ENCODE data around the gene GALNT2.

Gene GALNT2

DNA sequence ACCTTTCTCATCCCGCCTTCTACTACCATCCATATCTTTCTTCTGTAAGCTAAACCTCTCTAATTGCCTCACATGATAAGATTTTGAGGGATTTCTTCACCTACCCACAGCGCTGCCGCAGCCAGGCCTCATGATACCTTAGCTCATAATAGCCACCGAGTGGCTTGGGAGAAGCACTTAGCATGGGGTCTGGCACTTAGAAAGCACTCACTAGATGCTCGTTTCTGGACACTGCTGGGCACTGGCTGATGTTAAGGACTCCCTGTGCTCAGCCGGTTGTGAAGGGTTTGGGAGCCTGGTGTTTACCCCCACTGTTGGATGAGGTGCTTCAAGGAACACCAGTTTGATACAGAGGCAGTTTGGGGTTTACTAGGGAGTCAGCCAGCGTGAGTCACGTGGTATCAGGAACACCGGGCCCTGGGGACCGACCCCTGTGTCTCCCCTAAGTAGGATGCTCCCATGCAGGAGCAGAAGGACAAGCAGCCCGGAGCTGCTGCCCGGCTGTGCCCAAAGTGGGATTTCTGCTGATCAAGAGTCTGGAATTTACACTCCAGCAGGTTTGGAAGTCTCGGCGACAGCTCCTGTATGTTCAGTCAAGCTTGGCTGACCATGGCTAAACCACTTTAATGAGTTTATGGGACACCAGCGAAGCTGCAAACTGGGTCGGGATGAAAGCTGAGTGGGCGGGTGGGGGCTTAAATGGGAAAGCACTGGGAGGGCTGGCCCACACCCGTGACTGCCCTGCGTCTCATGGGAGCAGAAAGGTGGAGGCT is 63.3 kb downstream of the GALNT2 start:
- TF ChIP-seq SIN3A (IDR thresholded peaks at IDR 0.05; ENCODE audit: borderline replicate concordance, insufficient read depth, low read length): no peak
- TF ChIP-seq TAF1 (IDR thresholded peaks at IDR 0.05; ENCODE audit: borderline replicate concordance, insufficient read depth, low read length): no peak

DNA sequence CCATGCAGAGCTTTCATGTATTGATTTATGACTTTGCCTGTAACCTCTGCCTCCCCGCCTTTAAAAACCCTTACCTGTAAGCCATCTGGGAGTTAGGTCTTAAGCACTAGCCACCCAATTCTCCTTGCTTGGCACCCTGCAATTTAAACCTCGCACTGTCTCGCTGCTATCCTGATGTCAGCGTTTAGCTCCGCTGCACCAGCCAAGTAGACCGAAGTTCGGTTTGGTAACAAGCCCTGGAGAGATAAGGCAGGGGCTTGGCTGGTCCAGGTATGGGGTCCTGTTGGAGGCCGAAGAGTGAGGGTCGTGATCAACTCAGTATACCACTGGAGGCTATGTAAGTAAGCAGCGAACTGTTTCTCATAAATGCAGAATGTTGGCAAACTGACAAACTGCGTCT is 64.4 kb downstream of the GALNT2 start:
- TF ChIP-seq SIN3A (IDR thresholded peaks at IDR 0.05; ENCODE audit: borderline replicate concordance, insufficient read depth, low read length): no peak
- TF ChIP-seq TAF1 (IDR thresholded peaks at IDR 0.05; ENCODE audit: borderline replicate concordance, insufficient read depth, low read length): no peak

DNA sequence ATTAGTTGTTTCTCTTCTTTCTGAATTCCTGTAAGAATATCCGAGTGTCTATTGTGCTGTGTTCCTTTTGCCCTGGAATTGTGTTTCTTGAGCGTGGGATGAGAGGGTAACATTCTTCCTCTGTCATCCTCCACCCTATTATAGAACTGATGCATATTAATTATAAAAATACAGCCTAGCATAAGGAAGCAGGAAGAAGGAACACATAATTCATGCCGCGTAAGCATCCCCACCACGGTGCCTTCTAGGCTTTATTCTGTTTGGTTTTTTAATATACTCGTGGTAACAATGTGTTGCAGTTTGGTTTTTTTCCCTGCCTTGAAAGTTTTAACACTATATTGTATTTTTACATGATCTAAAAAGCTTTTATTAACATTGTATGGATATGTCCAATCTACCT is 65.7 kb downstream of the GALNT2 start:
- TF ChIP-seq, protein P1, sequence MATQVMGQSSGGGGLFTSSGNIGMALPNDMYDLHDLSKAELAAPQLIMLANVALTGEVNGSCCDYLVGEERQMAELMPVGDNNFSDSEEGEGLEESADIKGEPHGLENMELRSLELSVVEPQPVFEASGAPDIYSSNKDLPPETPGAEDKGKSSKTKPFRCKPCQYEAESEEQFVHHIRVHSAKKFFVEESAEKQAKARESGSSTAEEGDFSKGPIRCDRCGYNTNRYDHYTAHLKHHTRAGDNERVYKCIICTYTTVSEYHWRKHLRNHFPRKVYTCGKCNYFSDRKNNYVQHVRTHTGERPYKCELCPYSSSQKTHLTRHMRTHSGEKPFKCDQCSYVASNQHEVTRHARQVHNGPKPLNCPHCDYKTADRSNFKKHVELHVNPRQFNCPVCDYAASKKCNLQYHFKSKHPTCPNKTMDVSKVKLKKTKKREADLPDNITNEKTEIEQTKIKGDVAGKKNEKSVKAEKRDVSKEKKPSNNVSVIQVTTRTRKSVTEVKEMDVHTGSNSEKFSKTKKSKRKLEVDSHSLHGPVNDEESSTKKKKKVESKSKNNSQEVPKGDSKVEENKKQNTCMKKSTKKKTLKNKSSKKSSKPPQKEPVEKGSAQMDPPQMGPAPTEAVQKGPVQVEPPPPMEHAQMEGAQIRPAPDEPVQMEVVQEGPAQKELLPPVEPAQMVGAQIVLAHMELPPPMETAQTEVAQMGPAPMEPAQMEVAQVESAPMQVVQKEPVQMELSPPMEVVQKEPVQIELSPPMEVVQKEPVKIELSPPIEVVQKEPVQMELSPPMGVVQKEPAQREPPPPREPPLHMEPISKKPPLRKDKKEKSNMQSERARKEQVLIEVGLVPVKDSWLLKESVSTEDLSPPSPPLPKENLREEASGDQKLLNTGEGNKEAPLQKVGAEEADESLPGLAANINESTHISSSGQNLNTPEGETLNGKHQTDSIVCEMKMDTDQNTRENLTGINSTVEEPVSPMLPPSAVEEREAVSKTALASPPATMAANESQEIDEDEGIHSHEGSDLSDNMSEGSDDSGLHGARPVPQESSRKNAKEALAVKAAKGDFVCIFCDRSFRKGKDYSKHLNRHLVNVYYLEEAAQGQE (IDR thresholded peaks at IDR 0.05; ENCODE audit: insufficient read depth in 1 of 2, low read depth in 2 of 2, low read length in 2 of 2): no peak
- TF ChIP-seq POLR2AphosphoS5 (IDR thresholded peaks at IDR 0.05; ENCODE audit: low read depth, low read length) (no peak), TAF1 (IDR thresholded peaks at IDR 0.05; ENCODE audit: borderline replicate concordance, insufficient read depth, low read length) (no peak), SIN3A (IDR thresholded peaks at IDR 0.05; ENCODE audit: borderline replicate concordance, insufficient read depth, low read length) (no peak), FOXP2 (optimal IDR thresholded peaks at IDR 0.05; ENCODE audit: borderline replicate concordance, extremely low read depth, extremely low read length, insufficient read depth) (no peak)

DNA sequence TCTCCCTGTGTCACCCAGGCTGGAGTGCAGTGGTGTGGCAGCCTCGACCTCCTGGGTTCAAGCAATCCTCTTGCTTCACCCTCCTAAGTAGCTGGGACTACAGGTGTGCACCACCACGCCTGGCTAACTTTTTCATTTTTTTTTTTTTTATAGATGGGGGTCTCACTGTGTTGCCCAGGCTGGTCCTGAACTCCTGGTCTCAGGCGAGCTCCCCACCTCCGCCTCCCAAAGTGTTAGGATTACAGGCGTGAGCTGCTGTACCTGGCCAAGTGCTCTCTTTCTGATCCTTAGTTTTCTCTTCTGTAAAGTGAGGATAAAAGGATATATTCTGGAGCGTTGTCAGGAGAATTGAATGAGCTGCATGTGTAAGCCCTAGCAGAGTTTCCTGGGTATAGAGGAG is 68.7 kb downstream of the GALNT2 start:
- no peak for TF ChIP-seq SIN3A (IDR thresholded peaks at IDR 0.05; ENCODE audit: borderline replicate concordance, insufficient read depth, low read length)
- TF ChIP-seq POLR2AphosphoS5 (IDR thresholded peaks at IDR 0.05; ENCODE audit: low read depth, low read length): no peak
- TF ChIP-seq, protein P1 (IDR thresholded peaks at IDR 0.05; ENCODE audit: insufficient read depth in 1 of 2, low read depth in 2 of 2, low read length in 2 of 2): no peak
- TF ChIP-seq FOXP2 (optimal IDR thresholded peaks at IDR 0.05; ENCODE audit: borderline replicate concordance, extremely low read depth, extremely low read length, insufficient read depth): no peak

DNA sequence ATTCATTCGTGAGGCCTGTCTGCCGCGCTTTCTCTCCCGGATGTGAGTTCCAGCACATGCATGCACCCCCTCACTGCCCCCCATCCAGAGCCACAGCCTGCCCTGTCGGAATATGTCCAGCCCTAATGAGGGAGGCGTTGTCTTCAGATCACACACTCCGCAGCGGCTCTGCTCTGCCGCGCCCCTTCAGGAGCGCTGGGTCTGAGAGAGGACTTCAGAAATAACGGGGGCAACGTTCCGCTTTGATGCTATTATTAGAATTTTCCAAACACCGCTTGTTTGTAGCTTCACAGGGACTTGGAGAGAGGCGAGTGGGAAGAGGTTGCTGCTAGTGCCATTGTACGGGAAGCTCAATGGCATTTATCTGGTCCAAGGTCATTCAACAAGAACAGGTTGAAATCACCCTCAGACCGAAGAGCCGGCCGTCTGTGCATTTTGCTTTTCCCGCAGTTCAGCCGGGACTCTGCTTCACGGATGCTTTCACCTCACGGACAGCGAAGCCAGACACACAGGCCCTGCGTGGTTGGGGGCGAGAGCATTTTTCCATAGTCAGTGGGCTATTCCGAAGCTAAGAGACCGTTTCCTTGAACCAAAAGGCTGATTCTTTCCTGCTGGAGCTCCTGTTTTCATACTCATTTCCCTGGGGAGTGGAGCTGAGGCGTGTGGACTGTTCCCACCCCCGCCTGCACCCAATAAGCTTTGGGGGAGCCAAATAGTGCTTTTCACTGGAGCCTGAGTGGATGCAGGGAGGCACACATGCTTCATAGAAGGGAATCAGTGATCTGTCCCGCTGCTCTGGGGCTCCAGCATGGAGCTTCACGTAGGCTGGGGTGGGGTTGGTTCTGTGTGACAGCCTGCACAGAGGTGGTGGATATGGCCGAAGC is 69.7 kb downstream of the GALNT2 start:
- TF ChIP-seq FOXP2 (optimal IDR thresholded peaks at IDR 0.05; ENCODE audit: borderline replicate concordance, extremely low read depth, extremely low read length, insufficient read depth) (no peak), POLR2AphosphoS5 (IDR thresholded peaks at IDR 0.05; ENCODE audit: low read depth, low read length) (no peak), TAF1 (IDR thresholded peaks at IDR 0.05; ENCODE audit: borderline replicate concordance, insufficient read depth, low read length) (no peak), SIN3A (IDR thresholded peaks at IDR 0.05; ENCODE audit: borderline replicate concordance, insufficient read depth, low read length) (no peak)
- TF ChIP-seq, protein P1 (IDR thresholded peaks at IDR 0.05; ENCODE audit: insufficient read depth in 1 of 2, low read depth in 2 of 2, low read length in 2 of 2): no peak

DNA sequence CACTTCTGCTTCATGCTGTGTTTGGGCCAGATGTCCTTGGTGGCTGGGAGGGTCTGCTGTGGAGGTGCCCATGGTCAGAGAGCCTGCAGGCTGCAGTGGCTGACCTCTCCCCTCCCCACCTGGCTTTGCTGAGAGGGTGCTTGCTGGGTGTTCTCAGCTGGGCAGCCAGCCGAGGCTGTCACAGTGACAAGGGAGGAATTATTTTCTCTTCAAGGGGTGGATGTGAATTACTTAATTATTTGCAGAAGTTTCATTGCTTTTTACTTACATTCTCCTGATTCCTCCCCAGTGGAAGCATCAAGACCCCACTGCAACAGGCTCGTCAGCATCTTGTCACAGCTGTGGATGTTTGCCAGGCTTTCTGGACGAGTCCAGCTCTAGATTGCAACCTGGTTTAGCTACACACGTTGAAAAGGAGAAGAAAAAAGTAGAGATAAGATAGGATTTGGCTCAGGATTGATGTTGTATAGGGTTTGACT is 70.3 kb downstream of the GALNT2 start:
- TF ChIP-seq POLR2AphosphoS5 (IDR thresholded peaks at IDR 0.05; ENCODE audit: low read depth, low read length): no peak
- TF ChIP-seq, protein P1 (IDR thresholded peaks at IDR 0.05; ENCODE audit: insufficient read depth in 1 of 2, low read depth in 2 of 2, low read length in 2 of 2): no peak
- TF ChIP-seq FOXP2 (optimal IDR thresholded peaks at IDR 0.05; ENCODE audit: borderline replicate concordance, extremely low read depth, extremely low read length, insufficient read depth): no peak
- no peak for TF ChIP-seq SIN3A (IDR thresholded peaks at IDR 0.05; ENCODE audit: borderline replicate concordance, insufficient read depth, low read length)
- no peak for TF ChIP-seq TAF1 (IDR thresholded peaks at IDR 0.05; ENCODE audit: borderline replicate concordance, insufficient read depth, low read length)
